ENCODE measurements around the gene BPIFB6.

GRCh38 chr20:32984196-32984595 is 47.3 kb upstream of the BPIFB6 start:
- TF ChIP-seq CTCF (IDR thresholded peaks at IDR 0.05) (no peak), EP300 (IDR thresholded peaks at IDR 0.05) (no peak), POLR2AphosphoS5 (IDR thresholded peaks at IDR 0.05) (no peak), POLR2A (IDR thresholded peaks at IDR 0.05) (no peak)
